ENCODE data around the gene PHF21A.

- TF ChIP-seq CTCF (conservative IDR thresholded peaks at IDR 0.05; ENCODE audit: low read length) (no peak), EZH2phosphoT487 (IDR thresholded peaks at IDR 0.05; ENCODE audit: borderline replicate concordance, low read depth, low read length) (no peak)
Measured at GRCh38 chr11:45890886-45891550, 230.2 kb downstream of the PHF21A start.
